NOMO-1 treated with DMSO at 0.1 percent for 48 hours (cell line): Measurements from ENCODE around the gene CPT1C.
A peak's percentile ranks its signal among the peaks of the same experiment; 100 is the strongest.
"Not testable (repeated sequence)": the region's sequence is repeated elsewhere in the genome, so short reads cannot be mapped to it uniquely, and the experiment has no call there.

Experiments used
- DNase-seq: peaks from one replicate; lab custom pipeline; 2025; ENCODE audit not compliant: unreplicated experiment; lab: John Stamatoyannopoulos, UW

The CPT1C gene

GRCh38 chr19:49700563-49700962, 9.6 kb downstream of the CPT1C start:
- no peak for DNase-seq

- DNase-seq, result no peak
These were observed 10.4 kb downstream of the CPT1C start for GRCh38 chr19:49701271-49701786.

DNA sequence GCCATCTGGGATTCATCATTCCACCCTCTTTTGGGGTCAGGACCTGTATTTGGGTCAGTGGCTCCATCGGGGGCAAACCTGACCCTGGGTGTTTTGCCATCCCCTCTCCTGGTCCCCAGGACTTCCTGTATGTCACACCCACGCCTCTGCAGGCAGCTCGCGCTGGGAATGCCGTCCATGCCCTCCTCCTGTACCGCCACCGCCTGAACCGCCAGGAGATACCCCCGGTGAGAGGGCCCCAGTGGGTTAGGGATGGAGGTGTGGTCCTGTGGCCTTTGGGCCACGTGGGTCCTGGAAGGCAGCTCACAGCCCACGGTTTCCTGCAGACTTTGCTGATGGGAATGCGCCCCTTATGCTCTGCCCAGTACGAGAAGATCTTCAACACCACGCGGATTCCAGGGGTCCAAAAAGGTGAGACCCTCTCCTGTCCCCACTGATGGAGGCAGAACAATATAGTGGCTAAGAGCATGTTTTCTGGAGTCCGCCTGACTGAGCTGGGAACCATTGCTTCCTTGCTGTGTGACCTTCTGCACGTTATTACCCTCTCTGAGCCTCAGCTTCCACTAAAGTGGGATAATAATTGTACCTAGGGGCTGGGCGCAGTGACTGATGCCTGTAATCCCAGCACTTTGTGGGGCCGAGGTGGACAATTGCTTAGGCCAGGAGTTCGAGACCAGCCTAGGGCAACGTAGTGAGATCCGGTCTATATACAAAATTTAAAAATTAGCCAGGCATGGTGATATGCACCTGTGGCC, 14.1 kb downstream of the CPT1C start:
- DNase-seq, result no peak

GRCh38 chr19:49705919-49706318, 15.0 kb downstream of the CPT1C start:
- no peak for DNase-seq

DNA sequence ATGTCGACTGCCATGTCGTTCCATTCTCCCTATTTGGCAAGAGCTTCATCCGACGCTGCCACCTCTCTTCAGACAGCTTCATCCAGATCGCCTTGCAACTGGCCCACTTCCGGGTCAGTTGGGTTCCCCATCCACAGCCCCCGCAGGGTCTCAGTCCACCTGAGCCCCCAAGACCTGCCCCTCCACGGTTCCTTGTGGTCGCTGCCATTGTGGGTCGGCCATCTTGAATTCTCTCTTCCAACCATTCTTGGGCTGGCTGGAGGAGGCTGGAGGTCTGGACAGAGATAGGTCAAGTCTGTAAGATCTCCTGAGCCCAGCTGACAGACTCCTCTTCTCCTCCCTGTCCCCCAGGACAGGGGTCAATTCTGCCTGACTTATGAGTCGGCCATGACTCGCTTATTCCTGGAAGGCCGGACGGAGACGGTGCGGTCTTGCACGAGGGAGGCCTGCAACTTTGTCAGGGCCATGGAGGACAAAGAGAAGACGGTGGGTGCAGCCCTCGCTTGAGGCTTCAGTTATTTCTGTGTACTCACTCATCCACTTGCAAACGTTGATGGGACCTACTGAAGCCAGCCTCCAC, 19.5 kb downstream of the CPT1C start:
- DNase-seq, result no peak

GRCh38 chr19:49712397-49712859, 21.5 kb downstream of the CPT1C start:
- DNase-seq, result no peak

DNA sequence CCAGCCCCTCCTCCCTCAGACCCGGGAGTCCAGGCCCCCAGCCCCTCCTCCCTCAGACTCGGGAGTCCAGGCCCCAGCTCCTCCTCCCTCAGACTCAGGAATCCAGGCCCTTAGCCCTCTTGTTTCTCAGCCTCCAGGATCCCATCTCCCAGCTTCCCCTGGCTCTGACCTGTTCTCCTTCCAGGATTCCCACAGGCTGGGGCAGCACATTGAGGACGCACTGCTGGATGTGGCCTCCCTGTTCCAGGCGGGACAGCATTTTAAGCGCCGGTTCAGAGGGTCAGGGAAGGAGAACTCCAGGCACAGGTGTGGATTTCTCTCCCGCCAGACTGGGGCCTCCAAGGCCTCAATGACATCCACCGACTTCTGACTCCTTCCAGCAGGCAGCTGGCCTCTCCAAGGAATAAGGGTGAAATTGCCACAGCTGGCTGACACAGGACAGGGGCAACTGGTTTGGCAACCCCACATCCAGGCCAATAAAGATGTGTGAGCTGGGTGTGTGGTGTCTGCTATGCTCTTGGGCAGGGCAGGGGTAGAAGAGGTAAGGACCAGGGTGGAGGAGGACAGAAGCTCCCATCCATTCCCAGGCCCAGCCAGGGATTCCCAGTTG, 22.4 kb downstream of the CPT1C start:
- no peak for DNase-seq

DNA sequence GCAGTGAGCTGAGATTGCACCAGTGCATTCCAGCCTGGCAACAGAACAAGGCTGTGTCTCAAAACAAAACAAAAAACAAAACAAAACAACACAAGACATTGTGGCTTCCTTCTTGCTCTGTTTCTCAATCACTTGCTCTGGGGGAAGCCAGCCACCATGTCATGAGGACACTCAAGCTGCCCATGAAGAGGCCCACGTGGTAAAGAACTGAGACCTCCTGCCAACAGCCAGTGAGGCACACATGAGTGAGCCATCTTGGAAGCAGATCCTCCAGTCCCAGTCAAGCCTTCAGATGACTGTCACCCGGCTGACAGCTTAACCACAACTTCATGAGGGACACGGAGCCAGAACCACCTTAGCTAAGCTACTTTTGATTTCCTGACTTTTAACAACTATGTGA, 25.2 kb downstream of the CPT1C start:
- no peak for DNase-seq

GRCh38 chr19:49718511-49718910, 27.6 kb downstream of the CPT1C start:
- no peak for DNase-seq

- DNase-seq, result no peak
These were observed 28.1 kb downstream of the CPT1C start for GRCh38 chr19:49718991-49719390.

GRCh38 chr19:49719420-49719819, 28.5 kb downstream of the CPT1C start:
- not testable (repeated sequence) for DNase-seq

DNA sequence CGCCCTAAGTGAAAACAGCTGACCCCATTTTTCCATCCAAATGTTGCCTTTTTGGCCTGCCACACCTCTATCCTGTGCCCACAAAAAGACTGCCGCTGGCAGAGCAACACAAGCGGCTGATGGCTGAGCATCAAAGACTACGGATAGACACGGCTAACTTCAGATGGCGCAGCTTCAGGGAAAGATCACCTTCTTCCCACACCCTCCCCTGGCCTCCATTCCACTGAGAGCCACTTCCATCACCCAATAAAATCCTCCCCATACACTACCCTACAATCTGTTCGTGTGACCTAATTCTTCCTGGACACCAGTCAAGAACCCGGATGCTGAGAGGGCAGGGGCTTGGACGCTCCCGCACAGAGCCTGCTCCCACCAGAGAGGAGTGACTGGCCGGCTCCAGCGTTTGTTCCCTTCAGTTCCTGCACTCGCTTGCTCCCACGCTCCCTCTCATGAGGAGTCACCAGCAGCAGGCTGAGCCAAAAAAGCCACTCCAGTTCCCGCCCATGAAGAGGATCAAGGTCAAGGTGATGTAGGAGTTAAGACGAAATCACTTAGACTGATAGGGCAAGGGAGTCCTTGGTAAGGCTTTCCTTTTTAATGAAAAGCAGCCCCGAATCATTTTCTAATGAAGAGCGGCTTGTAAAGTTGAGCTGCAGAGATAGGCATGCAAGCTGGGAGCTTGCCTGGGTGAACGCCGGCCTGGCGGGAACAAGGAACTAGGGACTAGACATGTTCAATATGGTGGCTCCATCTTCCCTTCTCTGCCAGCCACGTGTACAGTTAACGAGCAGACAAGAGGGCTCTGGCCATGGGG, 36.5 kb downstream of the CPT1C start:
- DNase-seq, result no peak

- DNase-seq, result no peak
These were observed 39.2 kb downstream of the CPT1C start for GRCh38 chr19:49730166-49730565.

DNA sequence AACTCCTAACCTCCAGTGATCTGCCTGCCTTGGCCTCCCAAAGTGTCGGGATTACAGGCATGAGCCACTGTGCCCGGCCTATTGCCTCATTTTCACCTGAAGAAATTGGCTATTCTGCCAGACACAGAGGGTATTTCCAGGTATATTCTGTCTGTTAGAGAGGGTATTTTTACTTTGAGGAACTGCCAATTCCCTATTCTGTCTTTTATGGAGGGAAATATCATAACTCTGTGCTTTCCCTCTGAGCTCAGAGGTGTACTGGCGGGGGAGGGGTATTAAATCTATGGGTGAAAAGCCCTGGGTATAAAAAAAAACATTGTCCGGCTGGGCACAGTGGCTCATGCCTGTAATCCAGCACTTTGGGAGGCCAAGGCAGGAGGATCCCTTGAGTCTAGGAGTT, 47.4 kb downstream of the CPT1C start:
- no peak for DNase-seq

DNA sequence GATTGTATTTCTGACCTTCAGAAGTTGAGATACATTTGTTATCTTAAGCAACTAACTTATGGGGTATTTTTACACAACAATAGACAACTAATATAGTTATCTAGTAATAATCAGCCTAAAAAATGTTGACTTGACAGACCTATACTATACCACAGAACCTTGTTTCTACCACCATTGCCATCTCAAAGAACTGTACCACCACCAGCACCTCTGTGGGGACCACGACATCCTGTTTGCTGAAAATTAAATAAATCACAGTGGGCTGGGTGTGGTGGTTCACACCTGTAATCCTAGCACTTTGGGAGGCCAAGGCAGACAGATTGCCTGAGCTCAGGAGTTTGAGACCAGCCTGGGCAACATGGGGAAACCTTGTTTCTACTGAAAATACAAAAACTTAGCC, 48.2 kb downstream of the CPT1C start:
- no peak for DNase-seq

DNA sequence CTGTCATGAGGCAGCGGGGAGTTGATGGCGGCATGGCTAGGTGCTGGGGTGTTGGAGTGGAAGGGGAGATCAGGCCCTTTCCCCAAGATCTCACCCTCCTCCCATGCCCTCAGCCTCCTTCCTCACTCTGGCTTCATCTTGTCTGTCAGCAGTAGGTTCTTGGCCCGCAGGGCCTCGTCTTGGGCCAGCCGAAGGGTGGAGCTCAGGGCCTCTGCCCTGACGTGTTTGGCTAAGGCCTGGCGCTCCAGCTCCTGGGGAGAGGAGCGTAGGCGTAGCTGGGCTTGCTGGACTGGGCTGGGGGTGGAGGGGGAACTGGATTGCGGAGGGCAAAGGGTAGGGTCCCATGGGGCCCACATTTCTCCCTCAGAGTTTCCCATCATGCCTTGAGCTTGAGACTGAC, 49.0 kb downstream of the CPT1C start:
- DNase-seq, result no peak

DNA sequence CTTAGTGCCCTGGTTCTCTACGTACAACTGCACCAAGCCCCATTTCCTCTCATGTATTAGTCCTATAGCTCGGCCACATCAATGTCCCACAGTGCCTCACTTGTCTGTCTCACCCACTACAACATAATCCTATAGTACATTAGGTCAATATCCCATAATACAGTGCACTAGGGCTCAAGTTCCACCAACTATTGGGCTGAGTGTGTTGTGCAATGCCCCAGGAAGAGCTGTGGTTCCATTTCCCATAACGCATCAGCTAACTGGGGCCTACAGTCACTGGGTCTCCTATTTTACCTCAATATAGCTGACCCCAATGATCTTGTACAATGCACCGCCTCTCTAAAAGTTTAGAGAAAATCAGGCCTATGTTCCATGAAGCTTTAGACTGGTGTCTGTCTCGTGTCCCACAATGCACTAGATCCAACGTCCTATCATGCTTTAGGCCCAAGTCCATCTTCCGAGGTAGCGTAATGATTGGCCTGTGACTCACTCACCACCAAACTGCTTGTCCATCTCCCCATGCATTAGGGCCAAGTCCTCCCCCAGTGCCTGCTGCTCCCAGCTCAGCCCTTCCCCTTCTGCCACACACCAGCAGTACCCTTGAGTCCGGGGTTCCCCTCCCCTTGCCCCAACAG, 50.4 kb downstream of the CPT1C start:
- peak; percentile 33 for DNase-seq

DNA sequence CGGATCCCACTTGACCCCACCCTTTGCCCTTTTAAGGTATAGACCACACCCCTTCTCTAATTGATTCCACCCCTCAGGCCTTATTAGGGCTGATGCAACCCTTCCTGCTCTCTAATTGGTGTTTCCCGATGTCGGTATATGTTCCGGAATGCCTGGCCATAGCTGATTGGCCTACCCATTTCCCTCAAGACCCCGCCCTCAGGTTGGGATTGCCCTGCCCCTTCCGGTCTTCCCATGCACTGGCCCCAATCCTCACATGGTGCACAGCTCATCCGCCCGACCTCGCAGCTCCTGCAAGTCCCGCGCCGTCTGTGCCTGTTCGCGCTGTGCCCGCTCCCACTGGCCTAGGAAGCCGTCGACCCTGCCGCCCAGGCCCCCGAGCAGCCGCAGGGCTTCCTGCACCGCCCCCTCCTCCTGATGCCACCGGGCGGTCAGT, 54.0 kb downstream of the CPT1C start:
- no peak for DNase-seq

DNA sequence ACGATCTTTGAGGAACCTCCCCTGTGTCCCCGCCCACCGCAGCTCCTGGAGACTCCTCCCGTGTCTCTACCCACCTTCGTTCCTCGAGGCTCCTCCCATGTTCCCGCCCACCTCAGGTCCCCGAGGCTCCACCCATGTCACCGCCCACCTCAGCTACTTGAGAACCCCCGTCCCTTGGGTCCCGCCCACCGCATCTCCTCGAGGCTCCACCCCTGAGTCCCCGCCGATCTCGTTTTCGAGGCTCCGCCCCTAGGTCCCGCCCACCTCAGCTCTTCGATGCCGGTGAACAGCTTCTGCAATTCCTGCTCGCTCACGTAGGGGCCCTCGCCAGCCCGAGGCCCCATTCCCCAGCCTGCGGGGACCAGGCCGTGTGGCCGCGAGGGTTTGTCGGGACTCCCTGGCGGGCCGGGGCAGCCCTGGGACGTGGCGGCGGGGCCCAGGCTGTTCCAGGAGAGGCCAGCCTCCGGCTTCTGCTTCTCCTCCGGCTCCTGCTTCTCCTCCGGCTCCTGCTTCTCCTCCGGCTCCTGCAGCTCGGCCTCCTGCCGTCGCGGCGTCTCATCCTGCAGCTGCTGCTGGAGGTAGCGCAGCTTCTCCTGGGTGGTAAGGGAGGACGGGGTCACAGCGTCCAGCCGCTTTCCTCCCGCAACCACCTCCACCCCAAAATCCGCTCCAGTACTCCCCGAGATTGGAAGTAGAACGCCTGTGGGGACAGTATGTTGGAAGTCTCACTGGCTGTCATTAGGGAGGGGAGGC, 55.5 kb downstream of the CPT1C start:
- no peak for DNase-seq

DNA sequence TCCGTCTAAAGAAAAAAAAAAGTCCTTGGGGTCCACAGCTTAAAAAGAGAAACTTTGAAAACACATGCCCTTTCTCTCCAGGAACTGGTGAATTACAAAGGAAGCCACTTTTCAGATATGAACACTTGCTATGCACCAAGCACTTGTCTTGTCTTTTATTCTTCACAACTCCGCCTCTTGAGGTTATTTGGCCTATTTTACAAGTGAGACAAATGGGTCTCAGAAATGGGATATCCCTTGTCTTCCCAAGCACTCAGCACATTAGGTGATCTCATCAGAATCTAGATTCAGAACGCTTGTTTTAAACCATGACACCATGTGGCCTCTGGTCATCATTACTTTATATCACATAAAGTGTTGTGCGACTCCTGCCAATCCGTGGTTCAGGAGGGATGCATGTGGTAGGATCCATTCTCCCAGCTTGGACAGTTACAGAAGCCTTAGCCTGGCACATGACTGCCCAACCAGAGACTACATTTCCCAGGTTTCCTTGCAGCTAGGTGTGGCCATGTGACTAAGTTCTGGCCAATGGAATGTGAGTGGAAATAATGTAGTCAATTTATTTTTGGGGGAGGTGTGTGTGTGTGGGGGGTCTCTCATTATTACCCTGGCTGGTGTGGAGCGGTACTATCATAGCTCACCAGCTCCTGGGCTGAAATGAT, 58.3 kb downstream of the CPT1C start:
- DNase-seq, result no peak
